Hepatocyte (in vitro differentiated cells): ENCODE measurements around the gene CEACAM1. TPM values are rescaled to one million over a fixed set of nuclear protein-coding genes. Genes with fewer than 3 reads are reported as not detected.

ENCODE experiments used
- DNase-seq: peaks from one replicate; pipeline ENCODE4 v3.0.0-alpha.2; 2016; ENCODE audit warnings: low spot score
- H2AFZ ChIP-seq: fragments of 200-600 bp; sonication (generic); 2 replicates; pipeline ENCODE4 v1.6.0; 2016; ENCODE audit warnings: antibody characterized with exemption, mild to moderate bottlenecking
- H3K27ac ChIP-seq: fragments of 200-600 bp; sonication (generic); 2 replicates; pipeline ENCODE4 v1.5.1; 2016; ENCODE audit warnings: mild to moderate bottlenecking
- H3K27me3 ChIP-seq: fragments of 200-600 bp; sonication (generic); 2 replicates; pipeline ENCODE4 v1.6.1; 2016
- H3K36me3 ChIP-seq: fragments of 200-600 bp; sonication (generic); replicated peaks from 2 replicates; pipeline ENCODE4 v1.5.1; 2016; ENCODE audit warnings: low read depth; ENCODE audit not compliant: insufficient read depth
- H3K4me1 ChIP-seq: fragments of 200-600 bp; sonication (generic); 2 replicates; pipeline ENCODE4 v1.5.1; 2016; ENCODE audit warnings: mild to moderate bottlenecking, moderate library complexity; ENCODE audit not compliant: insufficient read depth
- H3K4me2 ChIP-seq: fragments of 200-600 bp; sonication (generic); 2 replicates; pipeline ENCODE4 v1.6.0; 2016
- H3K4me3 ChIP-seq: fragments of 200-600 bp; sonication (generic); 2 replicates; pipeline ENCODE4 v1.5.1; 2016; ENCODE audit warnings: mild to moderate bottlenecking
- H3K79me2 ChIP-seq: fragments of 200-600 bp; sonication (generic); 2 replicates; pipeline ENCODE4 v1.6.0; 2017; ENCODE audit warnings: mild to moderate bottlenecking
- H3K9me2 ChIP-seq: fragments of 200-600 bp; sonication (generic); replicated peaks from 2 replicates; pipeline ENCODE4 v1.6.0; 2017; ENCODE audit warnings: mild to moderate bottlenecking; ENCODE audit not compliant: insufficient read depth
- H3K9me3 ChIP-seq: fragments of 200-600 bp; sonication (generic); 2 replicates; pipeline ENCODE4 v1.5.1; 2016; ENCODE audit warnings: low read depth, mild to moderate bottlenecking
- H4K20me1 ChIP-seq: fragments of 200-600 bp; sonication (generic); 2 replicates; pipeline ENCODE4 v1.6.0; 2016; ENCODE audit warnings: mild to moderate bottlenecking; ENCODE audit not compliant: insufficient read depth, poor library complexity, severe bottlenecking
- CTCF ChIP-seq: fragments of 200-600 bp; sonication (generic); IDR thresholded peaks from 2 replicates; pipeline ENCODE4 v1.5.1; 2016; ENCODE audit warnings: antibody characterized with exemption, mild to moderate bottlenecking; ENCODE audit not compliant: poor library complexity
- EZH2 ChIP-seq: fragments of 200-600 bp; sonication (generic); IDR thresholded peaks from 2 replicates; pipeline ENCODE4 v1.6.1; 2016; ENCODE audit warnings: antibody characterized with exemption, mild to moderate bottlenecking, borderline replicate concordance
- EZH2phosphoT487 ChIP-seq: fragments of 200-600 bp; sonication (generic); IDR thresholded peaks from one replicate; pipeline ENCODE4 v1.6.1; 2018; ENCODE audit warnings: antibody characterized with exemption, mild to moderate bottlenecking, low read depth, moderate library complexity; ENCODE audit not compliant: unreplicated experiment, severe bottlenecking
- WGBS: methylation state at CpG from one replicate; pipeline ENCODE4 v1.1.6; 2016; ENCODE audit warnings: low lambda C conversion rate; ENCODE audit errors: missing lambda C conversion rate; 5-methylcytosine and 5-hydroxymethylcytosine counted together
- polyA plus RNA-seq: library from polyadenylated mRNA; unstranded; fragments of >200 nt; fragmentation: Nextera tagmentation; extraction: Ambion mirVana; gene quantifications from 2 replicates; pipeline ENCODE4 v1.2.1, GENCODE V29; 2016
- total RNA-seq: library from RNA; depleted of rRNA; stranded (reverse); fragments of >200 nt; gene quantifications from 2 replicates; pipeline ENCODE4 v1.2.3, GENCODE V29; 2014

CEACAM1 gene
- total and polyA plus RNA-seq, 2 experiments from 2014 or later: 7.1 to 20.8 TPM

DNA sequence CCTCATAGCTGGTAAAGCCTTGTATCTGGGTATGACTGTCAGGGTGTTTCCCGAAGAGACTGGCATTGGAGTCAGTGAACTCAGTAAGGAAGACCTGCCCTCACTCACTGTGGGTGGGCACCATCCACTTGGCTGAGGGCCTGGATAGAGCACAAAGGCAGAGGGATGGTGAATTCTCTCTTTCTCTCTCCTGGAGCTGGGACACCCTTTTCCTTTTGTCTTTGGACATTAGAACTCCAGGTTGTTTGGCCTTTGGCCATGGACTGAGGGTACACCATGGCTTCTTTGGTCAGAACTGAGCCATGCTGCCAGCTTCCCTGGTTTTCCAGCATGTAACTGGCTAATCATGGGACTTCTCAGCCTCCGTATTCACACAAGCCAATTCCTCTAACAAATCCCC is 4.6 kb upstream of the CEACAM1 start:
- H3K27ac ChIP-seq: no peak overlapping the region
- no peak overlapping the region for H3K4me2 ChIP-seq
- peaks cover 12% of the 10 kb centered on the region for H3K4me1 ChIP-seq
- no peaks in the 10 kb centered on the region for H3K36me3 ChIP-seq
- H2AFZ ChIP-seq: no peak overlapping the region
- H3K27me3 ChIP-seq: no peaks in the 10 kb centered on the region
- H4K20me1 ChIP-seq: no peaks in the 10 kb centered on the region
- TF ChIP-seq EZH2phosphoT487 (no peak), EZH2 (no peak), CTCF (no peak)
- 97% methylated on average over 2 of the region's 2 CpGs for WGBS
- no peaks in the 10 kb centered on the region for H3K79me2 ChIP-seq
- H3K4me3 ChIP-seq: no peak overlapping the region
- no peak for DNase-seq
- H3K9me2 ChIP-seq: no peaks in the 10 kb centered on the region
- no peaks in the 10 kb centered on the region for H3K9me3 ChIP-seq

GRCh38 chr19:42531313-42531712 is 3.0 kb upstream of the CEACAM1 start:
- no peaks in the 10 kb centered on the region for H4K20me1 ChIP-seq
- WGBS: 84% methylated on average over 3 of the region's 3 CpGs
- H3K4me2 ChIP-seq: no peak overlapping the region
- no peaks in the 10 kb centered on the region for H3K79me2 ChIP-seq
- no peak overlapping the region for H3K27ac ChIP-seq
- peaks cover 12% of the 10 kb centered on the region for H3K4me1 ChIP-seq
- H3K9me2 ChIP-seq: no peaks in the 10 kb centered on the region
- no peaks in the 10 kb centered on the region for H3K36me3 ChIP-seq
- no peak for DNase-seq
- TF ChIP-seq EZH2: no peak
- TF ChIP-seq CTCF: no peak
- TF ChIP-seq EZH2phosphoT487: no peak
- H3K4me3 ChIP-seq: no peak overlapping the region
- no peaks in the 10 kb centered on the region for H3K9me3 ChIP-seq
- no peak overlapping the region for H2AFZ ChIP-seq
- no peaks in the 10 kb centered on the region for H3K27me3 ChIP-seq

DNA sequence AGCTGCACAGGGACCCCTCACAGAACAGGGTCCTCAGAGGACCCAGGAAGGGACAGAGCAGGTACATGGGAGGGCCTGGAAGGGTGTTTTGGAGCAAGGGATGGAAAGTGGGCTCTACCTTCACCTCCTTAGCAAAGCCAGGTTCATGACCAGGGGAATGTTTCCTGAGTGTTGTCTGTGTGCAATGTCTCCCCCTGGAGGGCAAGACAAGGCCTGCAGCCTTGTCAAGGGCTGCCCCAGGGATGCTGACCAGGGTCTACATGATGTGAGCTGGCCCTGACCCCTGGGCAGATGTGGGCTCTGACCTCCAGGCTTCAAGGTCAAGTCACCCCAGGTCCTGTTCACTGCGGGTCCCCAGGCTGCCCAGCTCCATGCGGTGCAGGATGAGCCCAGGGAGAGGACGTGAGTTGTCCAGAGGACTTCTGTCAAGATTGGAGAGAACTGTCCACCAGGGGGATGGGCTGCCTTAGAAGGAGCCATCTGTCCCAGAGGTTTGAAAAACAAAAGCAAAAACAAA is 1.0 kb upstream of the CEACAM1 start:
- Histone ChIP-seq H3K4me2 (peak overlapping the region; percentile 73), H3K4me1 (peaks cover 12% of the 10 kb centered on the region), H3K36me3 (no peaks in the 10 kb centered on the region), H3K79me2 (no peaks in the 10 kb centered on the region), H3K27me3 (no peaks in the 10 kb centered on the region), H4K20me1 (no peaks in the 10 kb centered on the region), H2AFZ (no peak overlapping the region), H3K9me2 (no peaks in the 10 kb centered on the region), H3K27ac (peak overlapping the region; percentile 93), H3K4me3 (no peak overlapping the region), H3K9me3 (no peaks in the 10 kb centered on the region)
- TF ChIP-seq EZH2: no peak
- peak; percentile 82 for TF ChIP-seq CTCF
- no peak for TF ChIP-seq EZH2phosphoT487
- DNase-seq: peak; percentile 78
- 52% methylated on average over 3 of the region's 3 CpGs for WGBS
